Measurements from ENCODE around the gene MFAP1.

The MFAP1 gene

DNA sequence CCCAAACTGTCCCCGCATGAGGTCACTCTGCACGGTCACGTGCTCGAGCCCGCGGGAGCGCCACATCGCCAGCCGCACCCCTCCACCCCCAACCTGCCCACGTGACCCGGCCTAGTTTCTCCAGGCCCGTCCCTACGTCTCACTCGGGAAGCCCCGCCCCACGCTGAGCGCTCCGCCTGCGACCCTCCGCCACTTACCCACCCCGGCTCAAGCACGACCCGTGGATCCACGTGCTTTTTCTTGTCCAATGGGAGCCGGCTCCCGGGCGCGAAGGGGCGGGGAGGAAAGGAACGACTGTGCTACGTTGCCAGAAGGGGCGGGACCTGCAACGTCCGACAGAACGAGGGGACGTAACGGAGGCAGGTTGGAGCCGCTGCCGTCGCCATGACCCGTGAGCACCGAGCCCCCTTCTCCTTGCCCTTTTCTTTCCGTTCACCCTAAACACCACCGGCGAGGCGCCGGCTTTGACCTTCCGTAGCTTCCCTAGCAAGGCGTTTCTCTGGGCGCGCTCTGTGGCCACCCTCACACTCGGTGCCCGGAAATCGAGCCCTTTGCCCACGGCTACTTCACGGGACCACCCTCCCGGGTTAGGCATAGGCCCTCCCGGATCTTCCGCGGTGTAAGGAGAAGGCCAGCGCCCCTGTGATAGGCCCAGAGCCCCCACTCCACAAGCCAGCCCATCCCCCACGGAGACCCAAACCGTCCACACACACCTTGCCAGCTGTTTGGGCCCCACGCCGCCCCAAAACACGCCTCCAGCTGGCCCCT is 32.3 kb downstream of the MFAP1 start, which contains the start of gene SERF2:
Gene SERF2, plus strand, starts transcription at position 328 of the 768 bp plus-strand sequence. Its CDS starts 57 bp downstream, at position 385.
- Histone ChIP-seq H3K4me2 (ENCODE audit: low read depth, low read length, poor library complexity, severe bottlenecking) (peak within 1 kb of the TSS; percentile 70), H2AFZ (ENCODE audit: low read depth, low read length, severe bottlenecking) (no peak within 1 kb of the TSS), H3K4me3 (ENCODE audit: insufficient read depth, low read length, poor library complexity, severe bottlenecking) (peak within 1 kb of the TSS; percentile 72), H3K79me2 (ENCODE audit: insufficient read depth, low read length) (peaks cover 26% of the 10 kb centered on the region), H3K9me2 (replicated peaks; ENCODE audit: insufficient read depth, low read length) (no peaks in the 10 kb centered on the region), H3K9ac (ENCODE audit: low read length) (peak within 1 kb of the TSS; percentile 90), H3F3A (ENCODE audit: insufficient read depth) (peaks cover 72% of the 10 kb centered on the region), H4K20me1 (ENCODE audit: low read depth, low read length) (no peaks in the 10 kb centered on the region), H3K36me3 (ENCODE audit: low read length) (peaks cover 11% of the 10 kb centered on the region), H3K27ac (ENCODE audit: low read depth, low read length) (peak within 1 kb of the TSS; percentile 99), H3K9me3 (ENCODE audit: insufficient read depth, low read length) (no peaks in the 10 kb centered on the region), H3K27me3 (ENCODE audit: low read length) (no peaks in the 10 kb centered on the region)
- TF ChIP-seq EZH2phosphoT487 (conservative IDR thresholded peaks at IDR 0.05; ENCODE audit: low read length), result no peak
- TF ChIP-seq, protein P1, sequence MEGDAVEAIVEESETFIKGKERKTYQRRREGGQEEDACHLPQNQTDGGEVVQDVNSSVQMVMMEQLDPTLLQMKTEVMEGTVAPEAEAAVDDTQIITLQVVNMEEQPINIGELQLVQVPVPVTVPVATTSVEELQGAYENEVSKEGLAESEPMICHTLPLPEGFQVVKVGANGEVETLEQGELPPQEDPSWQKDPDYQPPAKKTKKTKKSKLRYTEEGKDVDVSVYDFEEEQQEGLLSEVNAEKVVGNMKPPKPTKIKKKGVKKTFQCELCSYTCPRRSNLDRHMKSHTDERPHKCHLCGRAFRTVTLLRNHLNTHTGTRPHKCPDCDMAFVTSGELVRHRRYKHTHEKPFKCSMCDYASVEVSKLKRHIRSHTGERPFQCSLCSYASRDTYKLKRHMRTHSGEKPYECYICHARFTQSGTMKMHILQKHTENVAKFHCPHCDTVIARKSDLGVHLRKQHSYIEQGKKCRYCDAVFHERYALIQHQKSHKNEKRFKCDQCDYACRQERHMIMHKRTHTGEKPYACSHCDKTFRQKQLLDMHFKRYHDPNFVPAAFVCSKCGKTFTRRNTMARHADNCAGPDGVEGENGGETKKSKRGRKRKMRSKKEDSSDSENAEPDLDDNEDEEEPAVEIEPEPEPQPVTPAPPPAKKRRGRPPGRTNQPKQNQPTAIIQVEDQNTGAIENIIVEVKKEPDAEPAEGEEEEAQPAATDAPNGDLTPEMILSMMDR (IDR thresholded peaks at IDR 0.05; ENCODE audit: insufficient read depth, low read length, poor library complexity, severe bottlenecking), result no peak

DNA sequence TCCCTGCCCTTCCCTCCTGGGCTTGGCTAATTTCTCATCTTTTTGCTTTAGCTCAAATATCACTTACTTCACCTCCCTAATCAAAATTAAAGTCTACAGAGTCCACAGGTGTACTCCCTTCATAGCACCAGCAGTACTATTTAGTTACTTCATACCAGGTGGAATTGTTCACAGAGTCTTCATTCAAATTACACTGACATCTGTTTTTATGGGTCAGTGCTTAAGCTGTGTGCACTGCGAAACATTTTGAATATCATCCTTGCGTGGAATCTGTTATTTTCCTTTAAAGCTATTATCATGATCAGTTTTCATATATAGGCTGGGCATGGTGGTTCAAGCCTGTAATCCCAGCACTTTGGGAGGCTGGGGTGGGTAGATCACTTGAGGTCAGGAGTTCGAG is 35.1 kb downstream of the MFAP1 start:
- H3K27me3 ChIP-seq (ENCODE audit: low read length), result no peaks in the 10 kb centered on the region
- H3F3A ChIP-seq (ENCODE audit: insufficient read depth), result peaks cover 50% of the 10 kb centered on the region
- H3K4me3 ChIP-seq (ENCODE audit: insufficient read depth, low read length, poor library complexity, severe bottlenecking), result no peak overlapping the region
- no peaks in the 10 kb centered on the region for H3K9me3 ChIP-seq (ENCODE audit: insufficient read depth, low read length)
- H3K9me2 ChIP-seq (replicated peaks; ENCODE audit: insufficient read depth, low read length), result no peaks in the 10 kb centered on the region
- H3K36me3 ChIP-seq (ENCODE audit: low read length), result peaks cover 7% of the 10 kb centered on the region
- H3K9ac ChIP-seq (ENCODE audit: low read length), result peak overlapping the region; percentile 50
- no peak overlapping the region for H2AFZ ChIP-seq (ENCODE audit: low read depth, low read length, severe bottlenecking)
- peak overlapping the region; percentile 65 for H3K4me2 ChIP-seq (ENCODE audit: low read depth, low read length, poor library complexity, severe bottlenecking)
- H3K27ac ChIP-seq (ENCODE audit: low read depth, low read length), result peak overlapping the region; percentile 99
- H3K79me2 ChIP-seq (ENCODE audit: insufficient read depth, low read length), result peaks cover 21% of the 10 kb centered on the region
- no peaks in the 10 kb centered on the region for H4K20me1 ChIP-seq (ENCODE audit: low read depth, low read length)
- TF ChIP-seq, protein P1 (IDR thresholded peaks at IDR 0.05; ENCODE audit: insufficient read depth, low read length, poor library complexity, severe bottlenecking), result no peak
- TF ChIP-seq EZH2phosphoT487 (conservative IDR thresholded peaks at IDR 0.05; ENCODE audit: low read length), result no peak

DNA sequence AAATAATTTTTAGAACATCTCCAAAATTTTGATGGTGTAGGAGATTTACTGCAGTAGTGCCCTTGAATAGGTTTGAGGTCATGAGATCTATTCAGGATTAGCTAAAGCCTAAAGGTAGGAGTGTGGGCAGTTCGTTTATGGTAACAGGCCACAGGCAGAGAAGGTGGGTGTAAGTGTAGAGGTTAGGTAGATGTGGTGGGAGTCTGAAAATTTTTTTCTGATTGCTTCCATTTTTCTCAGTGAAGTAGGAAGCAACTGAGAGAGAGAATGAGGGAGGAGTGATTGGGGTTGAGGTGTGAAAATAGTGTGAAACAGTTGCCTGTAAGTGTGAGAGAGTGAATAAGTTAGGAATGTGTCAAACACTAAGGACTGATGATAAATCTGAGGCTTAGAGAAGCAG is 45.5 kb downstream of the MFAP1 start:
- peaks cover 27% of the 10 kb centered on the region for H3K79me2 ChIP-seq (ENCODE audit: insufficient read depth, low read length)
- no peaks in the 10 kb centered on the region for H4K20me1 ChIP-seq (ENCODE audit: low read depth, low read length)
- H3K9me3 ChIP-seq (ENCODE audit: insufficient read depth, low read length), result no peaks in the 10 kb centered on the region
- peaks cover 58% of the 10 kb centered on the region for H3F3A ChIP-seq (ENCODE audit: insufficient read depth)
- H2AFZ ChIP-seq (ENCODE audit: low read depth, low read length, severe bottlenecking), result no peak overlapping the region
- peak overlapping the region; percentile 53 for H3K27ac ChIP-seq (ENCODE audit: low read depth, low read length)
- H3K4me3 ChIP-seq (ENCODE audit: insufficient read depth, low read length, poor library complexity, severe bottlenecking), result no peak overlapping the region
- peaks cover 12% of the 10 kb centered on the region for H3K36me3 ChIP-seq (ENCODE audit: low read length)
- H3K9ac ChIP-seq (ENCODE audit: low read length), result no peak overlapping the region; the same call in 1 of the 2 replicates
- no peaks in the 10 kb centered on the region for H3K27me3 ChIP-seq (ENCODE audit: low read length)
- H3K4me2 ChIP-seq (ENCODE audit: low read depth, low read length, poor library complexity, severe bottlenecking), result peak overlapping the region; percentile 31
- no peaks in the 10 kb centered on the region for H3K9me2 ChIP-seq (replicated peaks; ENCODE audit: insufficient read depth, low read length)
- TF ChIP-seq, protein P1 (IDR thresholded peaks at IDR 0.05; ENCODE audit: insufficient read depth, low read length, poor library complexity, severe bottlenecking), result no peak
- TF ChIP-seq EZH2phosphoT487 (conservative IDR thresholded peaks at IDR 0.05; ENCODE audit: low read length), result no peak

Measured in SU-DHL-6 (cell line).